Heart left ventricle (tissue), 13 donors: ENCODE measurements around the gene RFC2.

Source experiments
- POLR2A ChIP-seq, 2 donors: fragments of 450-650 bp; IDR thresholded peaks; one replicate each; pipeline ENCODE4 v1.6.1; 2017; ENCODE audit warnings: antibody characterized with exemption in 2 of 2, mild to moderate bottlenecking in 2 of 2, moderate library complexity in 2 of 2
- TF ChIP-seq, protein P1 (sequence below), 12 donors: fragments of 200-600 bp; sonication (generic) in 4 of 12; IDR thresholded peaks; one replicate each; pipeline versions ENCODE4 v1.5.0 to v1.8.0; 2018 to 2022; ENCODE audit warnings: antibody characterized with exemption in 12 of 12, mild to moderate bottlenecking in 5 of 12
- donor health status: ischemic (EF 13 %, LVEDD 7.1; RV severe dilation, severe dysfunction).
- donor health status: DM: no; HTN: yes; CAD: no.
- donor health status: DM: no; HTN: no; CAD: no.
- donor health status: ischemic (EF 25% LVEDD 6.9; RV normal size, moderate dysfunction).
- donor health status: ischemic (EF 25% LVEDD 5.7; RV mildly dilated, moderate dysfunction).
- donor health status: ischemic (EF 35%, LVEDD 5.7; RV mildly dilated, moderate dysfunction).
- donor health status: nonischemic (EF 11% LVEDD 7.7; RV severe dilation, severe dysfunction).
- donor health status: DM: yes; HTN: yes; CAD: no.
- donor health status: PGD.
- donor health status: ischemic (EF 29% LVEDD 5.4; RV normal size, mild dysfunction).
- donor health status: nonischemic (EF 23%, LVEDD 6.1; RV moderate dilation, normal function).

DNA sequence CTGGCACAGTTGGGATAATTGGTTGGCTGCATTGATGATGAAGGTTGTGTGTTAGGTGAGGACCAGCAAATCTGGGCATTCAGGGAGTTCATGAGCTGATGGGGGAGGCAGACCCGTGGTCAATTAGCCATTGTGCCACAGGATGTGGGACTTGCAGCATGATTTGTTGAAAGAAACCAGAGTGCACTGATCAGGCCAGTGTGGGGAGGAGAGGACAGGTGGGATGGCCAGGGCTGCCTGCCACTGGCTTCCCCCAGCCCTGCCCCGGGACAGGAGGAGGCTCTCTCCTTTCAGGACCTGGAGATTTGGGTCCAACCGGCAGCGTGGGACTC, 39.3 kb upstream of the RFC2 start:
- TF ChIP-seq, protein P1, sequence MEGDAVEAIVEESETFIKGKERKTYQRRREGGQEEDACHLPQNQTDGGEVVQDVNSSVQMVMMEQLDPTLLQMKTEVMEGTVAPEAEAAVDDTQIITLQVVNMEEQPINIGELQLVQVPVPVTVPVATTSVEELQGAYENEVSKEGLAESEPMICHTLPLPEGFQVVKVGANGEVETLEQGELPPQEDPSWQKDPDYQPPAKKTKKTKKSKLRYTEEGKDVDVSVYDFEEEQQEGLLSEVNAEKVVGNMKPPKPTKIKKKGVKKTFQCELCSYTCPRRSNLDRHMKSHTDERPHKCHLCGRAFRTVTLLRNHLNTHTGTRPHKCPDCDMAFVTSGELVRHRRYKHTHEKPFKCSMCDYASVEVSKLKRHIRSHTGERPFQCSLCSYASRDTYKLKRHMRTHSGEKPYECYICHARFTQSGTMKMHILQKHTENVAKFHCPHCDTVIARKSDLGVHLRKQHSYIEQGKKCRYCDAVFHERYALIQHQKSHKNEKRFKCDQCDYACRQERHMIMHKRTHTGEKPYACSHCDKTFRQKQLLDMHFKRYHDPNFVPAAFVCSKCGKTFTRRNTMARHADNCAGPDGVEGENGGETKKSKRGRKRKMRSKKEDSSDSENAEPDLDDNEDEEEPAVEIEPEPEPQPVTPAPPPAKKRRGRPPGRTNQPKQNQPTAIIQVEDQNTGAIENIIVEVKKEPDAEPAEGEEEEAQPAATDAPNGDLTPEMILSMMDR (IDR thresholded peaks at IDR 0.05): no peak
- TF ChIP-seq POLR2A (IDR thresholded peaks at IDR 0.05): no peak
